Endometrial microvascular endothelial cells (primary cell): ENCODE results near the gene GSTO1. TPM values are rescaled to one million over a fixed set of nuclear protein-coding genes. Genes with fewer than 3 reads are reported as not detected.

ENCODE experiments used
- in situ Hi-C: cut with HindIII; loops from 2 replicates; pipeline ENCODE4 v1.10.0; 2017; ENCODE audit warnings: low sequenced_read_pairs, low pct_unique_long_range_greater_than_20kb; ENCODE audit errors: inconsistent ontology term
- total RNA-seq: library from RNA; depleted of rRNA; stranded (reverse); fragments of >200 nt; gene quantifications from one replicate; pipeline ENCODE4 v1.2.3, GENCODE V29; 2015; ENCODE audit errors: inconsistent ontology term

The GSTO1 gene
- total RNA-seq, 1 donor from 2014 or later = 250 TPM

DNA sequence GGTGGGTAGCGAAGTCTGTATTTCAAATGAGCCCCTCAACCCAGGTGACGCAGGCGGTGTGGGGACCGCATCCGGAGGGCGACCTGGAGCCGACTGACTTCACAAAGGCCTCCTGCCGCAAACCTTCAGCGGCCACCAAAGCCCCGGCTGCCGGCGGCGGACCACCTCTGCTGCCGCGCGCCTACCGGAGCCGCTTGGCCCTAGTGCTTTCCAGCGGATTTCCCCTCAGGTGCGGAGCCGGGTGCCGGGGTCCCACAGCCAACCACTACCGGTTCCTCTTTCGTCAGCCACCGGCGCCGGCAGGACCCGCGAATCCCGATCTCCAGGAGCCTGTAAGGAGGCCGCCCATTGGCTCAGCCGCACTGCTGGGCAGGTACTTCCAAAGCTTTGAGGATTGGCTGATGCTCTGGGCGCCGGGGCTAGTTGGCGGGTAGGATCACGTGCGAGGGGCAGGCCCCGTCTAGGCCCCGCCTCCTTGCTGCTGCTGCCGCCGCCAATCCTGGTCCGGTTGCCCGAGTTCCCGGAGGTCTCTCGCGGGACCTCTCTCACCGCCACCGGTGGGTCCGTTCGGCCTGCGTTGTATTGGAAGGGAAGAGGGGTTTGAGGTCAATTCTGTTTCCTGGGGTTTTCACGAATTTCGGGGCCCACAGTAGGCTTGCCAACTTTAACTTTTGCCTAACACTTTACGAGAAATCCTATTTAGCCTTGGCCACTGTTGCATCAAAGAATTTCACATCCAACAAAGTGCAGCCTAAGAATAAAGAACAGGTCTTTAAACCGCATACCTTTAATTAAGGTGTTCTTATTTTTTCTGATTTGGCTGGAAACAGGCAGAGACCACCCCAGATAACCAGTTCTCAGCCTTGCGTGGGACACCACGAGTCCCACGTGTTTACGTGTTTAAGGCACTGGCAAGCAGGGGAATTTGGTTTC, 14.3 kb downstream of the GSTO1 start, which contains the start of gene GSTO2:
TSS of gene GSTO2 (plus strand) at position 472 of the 933 bp plus-strand sequence. CDS start 5,732 bp downstream, outside the sequence.
- in situ Hi-C loops = no loop called here

DNA sequence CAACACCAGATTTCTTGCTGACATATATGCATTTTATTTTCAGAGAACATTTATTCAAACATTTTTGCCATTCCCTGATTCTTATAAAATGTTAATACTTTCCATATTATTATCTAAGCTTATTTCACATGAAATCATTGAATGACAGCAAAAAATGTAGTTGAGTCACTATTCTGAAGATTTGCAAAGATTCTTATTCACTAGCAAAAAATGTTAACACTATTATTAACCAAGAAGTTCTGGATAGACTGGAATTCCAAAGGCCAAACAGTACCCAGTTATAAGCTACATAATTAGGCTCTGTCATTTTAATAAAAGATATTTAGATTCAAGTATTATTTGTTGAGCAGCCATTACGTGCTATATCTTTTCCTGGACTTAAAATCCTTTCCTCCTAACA, 18.6 kb downstream of the GSTO1 start:
- in situ Hi-C loops = no loop called here

DNA sequence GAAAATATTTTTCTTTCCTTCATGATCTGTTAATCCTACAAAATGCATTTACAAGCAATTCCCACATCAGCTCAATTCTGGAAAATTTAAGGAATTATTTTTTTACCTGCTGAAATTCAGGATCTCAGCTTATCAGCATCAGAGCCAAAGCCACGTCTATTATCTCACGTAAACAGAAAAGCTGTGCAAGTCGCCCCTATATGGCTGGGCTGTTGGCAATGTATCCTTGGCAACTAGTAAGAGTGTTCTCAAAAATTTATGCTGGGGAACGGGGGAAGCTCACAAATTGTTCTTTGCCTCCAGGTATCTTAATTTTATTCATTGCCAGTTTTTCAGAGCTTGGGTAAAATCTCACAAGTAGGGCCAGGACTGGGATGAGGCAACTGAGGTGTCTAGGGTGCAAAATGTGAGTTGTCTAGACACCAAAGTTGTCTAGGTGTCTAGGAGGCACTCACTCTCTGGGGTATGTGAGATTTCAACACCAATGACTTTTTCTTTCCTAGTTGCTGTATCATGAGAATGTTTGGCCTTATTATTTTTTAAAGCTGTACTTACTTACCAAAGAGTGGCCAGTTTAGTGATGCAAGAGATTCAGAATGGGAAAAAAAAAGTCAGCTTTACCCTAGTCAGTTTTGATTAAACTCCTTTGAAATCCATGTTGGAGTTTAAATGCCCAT, 19.3 kb downstream of the GSTO1 start:
- in situ Hi-C loops = no loop called here

DNA sequence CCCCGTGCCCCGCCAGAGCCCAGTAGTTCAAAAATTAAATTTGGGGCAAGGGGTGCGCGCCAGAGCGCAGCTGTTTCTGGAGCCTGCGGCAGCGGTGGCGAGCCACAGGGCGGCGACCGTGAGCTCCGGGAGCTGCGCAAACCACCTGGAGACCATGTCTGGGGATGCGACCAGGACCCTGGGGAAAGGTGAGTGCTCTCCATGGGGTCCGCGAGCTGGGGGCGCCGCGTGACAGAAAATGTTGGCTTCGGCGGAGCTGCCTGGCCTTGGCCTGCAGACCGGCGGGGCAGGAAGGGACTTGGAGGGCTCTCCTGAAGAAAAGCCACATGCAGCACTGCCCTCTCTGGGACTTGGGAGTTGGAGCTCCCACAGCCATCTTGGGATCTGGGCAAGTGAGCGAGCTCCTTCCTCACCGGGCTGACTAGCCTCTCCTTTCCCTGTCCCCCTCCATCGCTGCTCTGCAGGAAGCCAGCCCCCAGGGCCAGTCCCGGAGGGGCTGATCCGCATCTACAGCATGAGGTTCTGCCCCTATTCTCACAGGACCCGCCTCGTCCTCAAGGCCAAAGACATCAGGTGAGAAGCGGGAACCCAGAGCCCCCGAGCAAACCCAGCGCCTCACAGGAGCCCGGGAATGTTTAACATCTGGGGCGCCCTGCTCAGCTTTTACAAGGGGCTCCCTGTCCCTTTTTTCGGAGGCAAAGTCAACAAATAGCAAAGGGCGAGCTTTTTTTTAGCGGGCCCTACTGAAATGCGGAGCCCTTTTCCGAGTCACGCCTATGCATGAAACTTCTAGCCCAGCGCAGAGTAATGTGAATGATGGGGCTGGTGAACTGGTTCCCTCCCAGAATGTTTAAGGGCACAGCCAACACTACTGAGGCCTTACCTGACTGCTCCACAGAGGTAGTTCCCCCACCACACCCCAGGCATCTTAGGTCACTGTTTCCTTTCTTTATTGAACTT, 20.4 kb downstream of the GSTO1 start:
- in situ Hi-C loops = no loop called here

DNA sequence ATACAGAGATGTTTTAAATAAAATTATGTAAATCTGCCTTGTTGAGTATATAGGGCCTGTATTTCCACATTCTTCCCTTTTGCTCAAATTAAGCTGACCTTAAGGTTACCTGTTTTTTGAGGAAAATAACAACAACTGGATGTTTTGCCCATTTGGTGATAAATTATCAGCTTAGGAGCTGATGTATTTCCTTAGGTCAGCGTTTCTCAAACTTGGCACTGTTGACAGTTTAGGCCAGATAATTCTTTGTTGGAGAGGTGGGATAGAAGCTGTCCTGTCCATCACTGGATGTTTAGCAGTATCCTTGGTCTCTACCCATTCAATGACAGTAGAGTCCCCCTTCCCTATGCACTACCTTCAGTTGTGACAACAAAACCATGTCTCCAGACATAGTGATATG, 21.5 kb downstream of the GSTO1 start:
- in situ Hi-C loops = no loop called here

DNA sequence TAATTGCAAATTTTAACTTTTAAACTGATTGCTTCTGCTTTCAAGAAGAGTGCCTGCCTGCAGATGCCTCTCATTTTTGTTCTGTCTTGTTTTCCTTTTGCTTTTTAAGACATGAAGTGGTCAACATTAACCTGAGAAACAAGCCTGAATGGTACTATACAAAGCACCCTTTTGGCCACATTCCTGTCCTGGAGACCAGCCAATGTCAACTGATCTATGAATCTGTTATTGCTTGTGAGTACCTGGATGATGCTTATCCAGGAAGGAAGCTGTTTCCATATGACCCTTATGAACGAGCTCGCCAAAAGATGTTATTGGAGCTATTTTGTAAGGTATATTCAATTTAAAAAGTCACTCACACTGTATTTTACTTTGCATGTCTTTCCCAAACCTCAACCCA, 23.1 kb downstream of the GSTO1 start:
- in situ Hi-C loops = no loop called here

DNA sequence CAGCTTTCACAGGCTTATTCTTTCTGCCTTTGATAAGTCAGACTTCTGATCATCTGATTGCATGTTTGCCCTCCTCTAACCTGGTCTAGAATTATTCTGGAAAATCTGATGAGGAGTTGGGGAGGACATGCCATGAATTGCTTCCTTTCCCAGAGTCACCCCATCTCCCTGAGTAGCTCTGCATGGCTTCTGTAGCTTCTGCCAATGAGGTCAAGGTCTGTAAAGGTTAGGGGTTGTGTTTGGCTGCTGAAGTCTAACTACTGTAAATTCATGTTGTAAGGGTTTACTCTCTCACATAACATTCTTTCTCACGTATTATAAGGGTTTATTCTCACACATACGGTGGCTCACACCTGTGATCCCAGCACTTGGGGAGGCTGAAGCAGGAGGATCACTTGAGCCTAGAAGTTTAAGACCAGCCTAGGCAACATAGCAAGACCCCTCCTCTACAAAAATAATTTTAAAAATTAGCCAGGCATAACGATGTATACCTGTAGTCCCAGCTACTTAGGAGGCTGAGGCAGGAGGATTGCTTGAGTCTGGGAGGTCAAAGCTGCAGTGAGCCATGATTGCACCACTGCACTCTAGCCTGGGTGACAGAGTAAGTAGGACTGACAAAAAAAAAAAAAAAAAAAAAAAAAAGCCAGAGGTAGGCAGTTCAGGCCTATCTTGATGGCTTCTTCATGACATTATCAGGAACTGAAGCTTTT, 25.0 kb downstream of the GSTO1 start:
- in situ Hi-C loops = no loop called here

DNA sequence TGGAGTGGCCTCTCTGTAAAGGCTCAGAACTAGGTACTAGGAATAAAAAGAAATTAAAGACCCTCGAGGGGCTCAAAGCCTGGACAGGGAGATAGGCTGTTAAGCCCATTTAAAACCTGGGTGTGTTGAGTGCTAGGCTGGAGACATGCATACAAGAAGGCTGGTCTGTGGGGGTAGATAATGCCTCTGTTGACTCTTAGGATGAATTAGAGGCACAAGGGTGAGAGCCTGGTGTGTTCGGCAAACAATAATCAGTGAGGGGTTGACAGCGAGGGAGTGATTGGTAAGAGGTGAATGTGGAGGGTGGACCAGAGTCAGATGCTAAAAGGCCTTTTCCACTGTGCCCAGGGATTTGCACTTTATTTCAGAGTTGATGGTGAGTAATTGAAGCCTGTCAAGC, 27.0 kb downstream of the GSTO1 start:
- in situ Hi-C loops = no loop called here

DNA sequence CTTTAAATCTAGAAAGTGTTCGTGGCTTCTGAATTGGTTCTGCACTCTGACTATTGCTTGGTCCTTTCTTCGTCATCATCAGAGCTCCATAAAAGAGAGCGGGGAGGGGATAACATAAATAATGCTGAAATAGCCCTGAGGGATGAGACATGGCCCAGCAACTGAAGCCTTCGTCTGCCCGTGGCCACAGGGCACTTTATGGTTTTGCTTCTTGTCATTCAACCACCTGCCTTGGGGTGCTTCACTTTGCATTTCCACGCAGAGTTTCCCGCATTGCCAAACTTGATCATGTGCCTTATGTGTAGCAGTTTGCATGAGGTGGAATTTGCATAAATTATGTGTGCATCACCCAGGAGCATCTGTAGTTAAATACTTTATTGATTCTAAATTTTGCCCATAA, 30.2 kb downstream of the GSTO1 start:
- in situ Hi-C loops = no loop called here

DNA sequence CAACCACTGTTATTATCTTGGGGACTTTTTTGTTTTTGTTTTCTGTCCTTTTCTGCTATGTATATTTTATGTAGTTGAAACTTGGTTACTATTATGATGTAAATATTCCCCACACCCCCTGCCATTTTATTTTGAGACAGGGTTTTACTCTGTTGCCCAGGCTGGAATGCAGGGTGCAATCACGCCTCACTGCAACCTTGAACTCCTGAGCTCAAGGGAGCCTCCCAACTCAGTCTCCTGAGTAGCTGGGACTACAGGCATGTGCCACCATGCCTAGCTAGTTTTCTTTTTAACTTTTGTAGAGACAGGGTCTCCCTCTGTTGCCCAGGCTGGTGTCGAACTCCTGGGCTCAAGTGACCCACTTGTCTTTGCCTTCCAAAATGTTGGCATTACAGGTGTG, 32.2 kb downstream of the GSTO1 start:
- in situ Hi-C loops = no loop called here

DNA sequence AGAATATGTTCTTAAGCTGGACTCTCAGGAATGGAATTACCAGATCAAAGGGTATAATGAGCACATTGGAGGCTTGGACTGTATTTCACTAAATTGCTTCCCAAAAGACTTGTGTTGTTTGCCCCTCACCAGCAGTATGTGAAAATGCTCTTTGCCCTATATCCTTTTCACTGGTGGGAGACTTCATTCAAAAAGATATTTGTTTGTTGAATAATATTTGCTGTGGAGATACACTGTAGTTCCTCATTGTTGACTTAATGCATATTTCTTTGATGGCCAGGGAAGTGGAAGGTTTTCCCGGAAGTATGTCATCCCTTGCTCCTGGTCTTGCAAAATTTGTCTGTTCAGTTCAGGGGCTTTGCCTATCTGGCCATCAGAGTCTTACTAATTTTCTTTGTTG, 33.7 kb downstream of the GSTO1 start:
- in situ Hi-C loops = no loop called here

DNA sequence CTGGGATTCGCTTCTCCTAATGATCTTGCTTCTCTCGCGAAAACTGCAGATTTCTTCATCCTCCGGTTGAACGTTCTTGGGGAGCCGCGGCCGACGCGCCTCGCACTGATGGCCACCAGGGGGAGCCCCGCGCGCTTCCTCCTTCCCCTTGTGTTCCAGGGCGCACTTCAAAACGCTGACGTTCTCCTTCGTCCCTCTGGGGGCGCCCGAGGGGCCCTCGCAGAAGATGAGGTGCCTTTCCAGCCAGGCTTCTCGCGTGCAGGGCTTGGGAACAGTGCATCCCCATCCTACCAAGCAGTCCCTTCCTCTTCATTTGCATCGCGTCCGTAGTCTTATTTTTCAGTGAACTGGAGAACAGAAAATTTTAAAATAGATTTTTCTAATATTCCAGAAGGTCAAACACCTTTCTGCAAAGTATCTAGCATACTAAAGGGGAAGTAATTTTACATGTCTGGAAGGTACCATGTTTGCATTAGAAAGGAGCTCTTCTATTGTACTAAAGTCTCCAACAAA, 36.8 kb downstream of the GSTO1 start:
- in situ Hi-C loops = no loop called here

DNA sequence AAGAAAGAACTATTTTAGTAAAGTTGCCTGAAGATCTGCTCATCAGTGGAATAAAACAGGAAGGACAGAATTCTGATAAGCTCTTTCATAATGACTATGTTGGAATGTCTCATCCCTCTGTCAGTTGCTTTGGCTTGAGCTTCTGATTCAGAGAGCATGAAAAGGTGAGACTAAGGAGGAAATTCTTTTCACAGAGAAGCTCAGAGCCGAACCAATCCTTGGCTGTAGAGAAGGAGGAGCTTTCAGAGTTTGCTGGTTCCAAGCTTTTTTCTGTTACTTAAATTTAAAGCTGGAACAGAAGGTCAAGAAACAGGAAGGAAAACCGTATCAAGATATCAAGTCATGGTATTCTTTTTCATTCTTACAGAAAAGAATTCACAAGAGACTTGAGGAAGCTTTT, 38.3 kb downstream of the GSTO1 start:
- in situ Hi-C loops = no loop called here

DNA sequence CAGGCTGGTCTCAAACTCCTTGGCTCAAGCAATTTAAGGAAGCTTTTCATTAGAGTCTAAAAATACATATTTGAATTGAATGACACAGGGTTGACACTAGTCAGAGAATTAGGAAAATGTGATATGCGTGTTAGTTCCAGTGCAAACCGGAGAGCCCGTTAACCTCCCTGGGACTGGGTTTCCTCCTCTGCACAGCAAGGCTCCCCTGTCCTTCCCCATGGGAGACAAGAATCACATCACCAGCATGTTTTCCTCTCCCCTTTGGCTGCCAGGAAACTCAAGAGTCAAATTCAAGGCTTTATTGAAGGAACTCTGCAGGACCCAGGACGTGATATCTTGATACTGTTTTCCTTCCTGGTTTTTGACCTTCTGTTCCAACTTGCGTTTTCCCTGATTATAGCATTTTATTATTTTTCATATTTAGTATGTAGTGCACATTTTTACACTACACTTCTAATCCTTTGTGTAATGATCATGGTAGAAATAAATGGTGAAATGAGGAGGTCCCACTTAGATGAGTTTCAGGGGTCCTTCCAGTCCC, 39.2 kb downstream of the GSTO1 start:
- in situ Hi-C loops = no loop called here

DNA sequence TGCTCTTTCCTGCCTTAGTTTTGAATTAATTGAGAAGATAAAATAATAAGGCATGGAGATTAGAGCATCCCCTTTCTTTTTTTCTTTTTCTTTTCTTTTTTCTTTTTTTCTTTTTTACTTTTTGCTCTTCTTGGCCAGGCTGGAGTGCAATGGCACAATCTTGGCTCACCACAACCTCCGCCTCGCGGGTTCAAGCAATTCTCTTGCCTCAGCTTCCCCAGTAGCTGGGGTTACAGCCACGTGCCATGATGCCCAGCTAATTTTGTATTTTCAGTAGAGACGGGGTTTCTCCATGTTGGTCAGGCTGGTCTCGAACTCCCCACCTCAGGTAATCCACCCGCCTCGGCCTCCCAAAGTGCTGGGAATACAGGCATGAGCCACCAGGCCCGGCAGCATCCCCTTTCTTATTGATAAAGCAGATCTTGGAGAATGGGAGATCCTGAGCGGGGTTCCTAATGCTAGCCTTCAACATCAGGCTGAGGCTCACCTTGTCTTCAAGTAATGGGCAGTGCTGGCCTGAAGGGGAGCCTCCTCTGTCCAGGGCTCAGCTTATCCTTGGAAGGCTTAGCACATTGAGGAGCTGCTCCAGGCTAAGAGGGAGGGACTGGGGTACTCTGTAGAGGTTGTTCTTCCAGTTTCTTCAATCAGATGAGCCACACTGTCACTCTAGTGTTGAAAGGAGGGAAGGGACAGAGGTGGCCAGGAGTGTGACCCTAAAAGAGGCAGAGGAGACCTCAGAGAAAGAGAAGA, 42.2 kb downstream of the GSTO1 start:
- in situ Hi-C loops = no loop called here

DNA sequence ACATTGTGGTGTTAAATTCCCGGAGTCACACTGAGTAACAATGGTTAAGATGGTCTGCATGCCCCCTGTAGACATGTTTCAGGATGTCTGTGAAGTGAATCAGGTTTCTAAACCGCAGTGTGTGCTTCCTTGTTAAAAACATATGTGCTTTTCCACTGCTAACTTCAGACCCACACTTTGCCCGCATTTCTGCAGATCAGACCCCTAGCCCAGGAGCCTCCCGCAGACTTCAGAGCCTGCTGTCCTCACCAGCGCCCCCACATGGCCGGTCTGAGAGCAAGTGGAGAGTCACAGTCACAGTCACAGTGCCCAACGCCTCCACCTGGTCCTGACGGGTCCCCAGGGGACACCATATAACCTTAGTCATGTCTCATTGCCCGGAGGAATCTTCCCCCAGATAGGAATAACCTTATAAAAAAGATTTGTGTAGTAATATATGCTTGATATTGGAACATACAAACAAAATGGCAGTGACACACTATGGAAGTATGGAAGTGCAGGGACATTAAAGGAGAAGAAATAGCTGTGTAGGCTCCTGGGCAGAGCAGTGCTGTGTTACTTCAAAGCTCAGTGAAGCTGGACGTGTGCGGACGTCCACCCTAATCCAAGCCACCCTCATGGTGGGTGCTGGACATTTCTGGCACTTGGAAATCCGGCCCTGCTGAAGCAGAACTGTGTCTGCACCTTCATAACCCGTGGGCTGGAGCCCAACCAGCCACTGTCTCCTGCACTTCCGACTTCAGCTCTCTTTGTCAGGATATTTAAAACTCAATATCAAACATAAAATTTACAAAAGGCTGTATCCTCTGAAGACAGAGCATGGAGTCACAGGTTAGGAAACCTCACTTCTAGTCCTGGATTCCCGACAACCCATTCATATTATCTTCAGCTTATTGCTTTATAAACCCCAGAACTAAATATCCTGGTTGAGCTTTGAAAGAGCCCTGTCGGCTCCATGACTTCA, 43.3 kb downstream of the GSTO1 start:
- in situ Hi-C loops = no loop called here
